Dermis microvascular lymphatic vessel endothelial cell (primary cell): ENCODE data around the gene KIAA1958. TPM values are rescaled to one million over a fixed set of nuclear protein-coding genes. Genes with fewer than 3 reads are reported as not detected.
"Not testable (repeated sequence)": the region's sequence is repeated elsewhere in the genome, so short reads cannot be mapped to it uniquely, and the experiment has no call there.

Experiments
- DNase-seq, 2 donors: peaks; one replicate each; pipeline versions ENCODE4 v3.0.0 to v3.0.0-alpha.2; 2010; ENCODE audit warnings: low read depth in 2 of 2
- total RNA-seq: library from RNA; depleted of rRNA; stranded (reverse); fragments of >200 nt; gene quantifications from 2 replicates; pipeline ENCODE4 v1.2.1, GENCODE V29; 2014

Gene KIAA1958
- total RNA-seq, 1 donor from 2014 or later: 1.0 TPM

GRCh38 chr9:112655668-112656067, 169.0 kb downstream of the KIAA1958 start:
- no peak for DNase-seq

GRCh38 chr9:112659906-112660305, 173.3 kb downstream of the KIAA1958 start:
- DNase-seq: no peak

GRCh38 chr9:112663681-112664080, 177.1 kb downstream of the KIAA1958 start:
- no peak for DNase-seq

- DNase-seq: no peak
Observed at GRCh38 chr9:112664531-112664930, 177.9 kb downstream of the KIAA1958 start.

- DNase-seq: no peak
Observed at GRCh38 chr9:112665347-112665746, 178.7 kb downstream of the KIAA1958 start.

GRCh38 chr9:112669326-112669725, 182.7 kb downstream of the KIAA1958 start:
- no peak for DNase-seq

GRCh38 chr9:112670991-112671625, 184.5 kb downstream of the KIAA1958 start:
- peak; percentile 43 to 59 for DNase-seq

GRCh38 chr9:112673221-112673620, 186.6 kb downstream of the KIAA1958 start:
- DNase-seq: not testable (repeated sequence)

- DNase-seq: no peak
Observed at GRCh38 chr9:112677040-112677439, 190.4 kb downstream of the KIAA1958 start.

- DNase-seq: no peak
Observed at GRCh38 chr9:112680731-112681402, 194.2 kb downstream of the KIAA1958 start.

- DNase-seq: no peak
Observed at GRCh38 chr9:112689161-112689740, 202.6 kb downstream of the KIAA1958 start.

GRCh38 chr9:112694706-112695555, 208.3 kb downstream of the KIAA1958 start:
- no peak for DNase-seq

GRCh38 chr9:112696461-112696860, 209.8 kb downstream of the KIAA1958 start:
- no peak for DNase-seq

GRCh38 chr9:112699230-112699629, 212.6 kb downstream of the KIAA1958 start:
- no peak for DNase-seq

- DNase-seq: no peak
Observed at GRCh38 chr9:112700085-112700484, 213.5 kb downstream of the KIAA1958 start.

GRCh38 chr9:112703304-112703703, 216.7 kb downstream of the KIAA1958 start:
- DNase-seq: no peak

- DNase-seq: peak; percentile 36
Observed at GRCh38 chr9:112705768-112706427, 219.3 kb downstream of the KIAA1958 start.

GRCh38 chr9:112711050-112711689, 224.5 kb downstream of the KIAA1958 start:
- peak; percentile 50 to 57 for DNase-seq

GRCh38 chr9:112712678-112713077, 226.1 kb downstream of the KIAA1958 start:
- DNase-seq: no peak

GRCh38 chr9:112717661-112718331, 231.2 kb downstream of the KIAA1958 start, which contains the start of gene INIP:
TSS of gene INIP (minus strand) at chr9:112718117. CDS start at chr9:112716485, 1,632 bp downstream.
- DNase-seq: peak; percentile 93 to 97
